Measurements from ENCODE around the gene ARRB1. TPM values are rescaled to one million over a fixed set of nuclear protein-coding genes. Genes with fewer than 3 reads are reported as not detected.

The ARRB1 gene
- total and polyA plus RNA-seq, 10 of the 15 experiments (the other 5 are each of a cell fraction or from before 2014, with no cell fraction given) = 0.39 to 12.9 (median 1.7) TPM

GRCh38 chr11:75376175-75376574 lies 24.7 kb upstream of the ARRB1 start:
- BruUV-seq (replicated peaks) = no TSS peak
- Histone ChIP-seq H3K9me3 (replicated peaks; ENCODE audit: control insufficient read depth, insufficient read depth, low read length) (no peaks in the 10 kb centered on the region), H3K79me2 (ENCODE audit: control insufficient read depth, insufficient read depth, low read length) (no peaks in the 10 kb centered on the region), H3K36me3 (ENCODE audit: control insufficient read depth in 2 of 2, insufficient read depth in 2 of 2, low read length in 1 of 2) (no peaks in the 10 kb centered on the region), H3K4me1 (ENCODE audit: control insufficient read depth, insufficient read depth, low read length) (no peaks in the 10 kb centered on the region), H3K4me2 (ENCODE audit: control insufficient read depth, insufficient read depth) (no peak overlapping the region), H4K20me1 (ENCODE audit: control insufficient read depth, insufficient read depth) (no peaks in the 10 kb centered on the region), H3K27me3 (replicated peaks in 1 of 2; ENCODE audit: control insufficient read depth in 2 of 2, insufficient read depth in 2 of 2, low read length in 1 of 2) (no peaks in the 10 kb centered on the region; a peak in 1 of 4 replicates), H3K27ac (ENCODE audit: control insufficient read depth, insufficient read depth) (no peak overlapping the region), H3K4me3 (no peak overlapping the region), H2AFZ (ENCODE audit: control insufficient read depth, low read depth, low read length) (no peak overlapping the region), H3K9ac (ENCODE audit: control insufficient read depth, insufficient read depth, low read length) (no peak overlapping the region)
- RAD21 ChIA-PET (ENCODE audit: unreplicated experiment) = interaction anchor here (0.7 to 1.1 kb wide), 2 partner anchors 36 to 50 kb away, joined by 3 read pairs; no protein-coding TSS in a partner anchor
- WGBS (ENCODE audit: insufficient coverage, insufficient replicate concordance, low lambda C conversion rate, missing lambda C conversion rate) = 25% methylated on average over 9 of the region's 9 CpGs
- DNase-seq (ENCODE audit: low read depth, low spot score) = no peak
- FAIRE-seq = no peak
- intact Hi-C loops (cut with micrococcal nuclease; ENCODE audit: unreplicated experiment) (no loop called here), in situ Hi-C loops (cut with MboI) (no loop called here)
- TF ChIP-seq PRDM15 (CRISPR knock-in tag; IDR thresholded peaks at IDR 0.05) (no peak), CTCF (IDR thresholded peaks at IDR 0.05 in 2 of 3, conservative IDR thresholded peaks at IDR 0.05 in 1 of 3; ENCODE audit: control insufficient read depth in 2 of 3, extremely low read depth in 1 of 3, insufficient read depth in 1 of 3, low read depth in 3 of 3, low read length in 3 of 3) (peak in 2 of 3 experiments; percentile 14 to 22; a peak in 2 of 6 replicates)
- SMC1A ChIA-PET (ENCODE audit: uncharacterized antibody, unreplicated experiment) = interaction anchor here (1.3 to 1.9 kb wide), 2 partner anchors 36 to 96 kb away, joined by 3 to 8 read pairs; no protein-coding TSS in a partner anchor
- CTCF ChIA-PET = interaction anchor here (0.9 to 17.1 kb wide), 4 partner anchors 8 to 98 kb away, joined by 3 to 406 read pairs (median 7); no protein-coding TSS in a partner anchor
- POLR2A ChIA-PET = no interaction called here
- peak; percentile 51 for ATAC-seq

Measured in GM12878 (cell line).